Large intestine (tissue), 3 donors: ENCODE results near the gene TTLL5. TPM values are rescaled to one million over a fixed set of nuclear protein-coding genes. Genes with fewer than 3 reads are reported as not detected.

Experiments used
- DNase-seq, 2 donors: peaks; one replicate each; pipeline versions ENCODE4 v3.0.0 to v3.0.0-alpha.2; 2013
- H3K27ac ChIP-seq: one replicate; pipeline ENCODE4 v1.5.1; 2013; ENCODE audit warnings: low read length
- H3K27me3 ChIP-seq: 2 replicates; pipeline ENCODE4 v1.6.1; 2013; ENCODE audit warnings: low read length; ENCODE audit not compliant: control insufficient read depth, insufficient read depth
- H3K36me3 ChIP-seq: 2 replicates; pipeline ENCODE4 v1.6.1; 2013; ENCODE audit warnings: low read length; ENCODE audit not compliant: control insufficient read depth, insufficient read depth
- H3K4me1 ChIP-seq: one replicate; pipeline ENCODE4 v1.6.1; 2013; ENCODE audit warnings: low read length; ENCODE audit not compliant: control insufficient read depth, insufficient read depth
- H3K4me3 ChIP-seq: one replicate; pipeline ENCODE4 v1.5.1; 2013; ENCODE audit warnings: low read length
- H3K9me3 ChIP-seq: one replicate; pipeline ENCODE4 v1.6.1; 2013; ENCODE audit warnings: mild to moderate bottlenecking, low read depth, low read length, moderate library complexity; ENCODE audit not compliant: control insufficient read depth
- WGBS: methylation state at CpG from one replicate; pipeline ENCODE4 v1.1.5; 2013; ENCODE audit warnings: low lambda C conversion rate; ENCODE audit not compliant: insufficient coverage; 5-methylcytosine and 5-hydroxymethylcytosine counted together
- polyA plus RNA-seq: library from polyadenylated mRNA; unstranded; fragments of 120-200 nt; gene quantifications from one replicate; pipeline ENCODE4 v1.2.1, GENCODE V29; 2013

TTLL5 gene
- polyA plus RNA-seq, 1 donor = 15.2 TPM

DNA sequence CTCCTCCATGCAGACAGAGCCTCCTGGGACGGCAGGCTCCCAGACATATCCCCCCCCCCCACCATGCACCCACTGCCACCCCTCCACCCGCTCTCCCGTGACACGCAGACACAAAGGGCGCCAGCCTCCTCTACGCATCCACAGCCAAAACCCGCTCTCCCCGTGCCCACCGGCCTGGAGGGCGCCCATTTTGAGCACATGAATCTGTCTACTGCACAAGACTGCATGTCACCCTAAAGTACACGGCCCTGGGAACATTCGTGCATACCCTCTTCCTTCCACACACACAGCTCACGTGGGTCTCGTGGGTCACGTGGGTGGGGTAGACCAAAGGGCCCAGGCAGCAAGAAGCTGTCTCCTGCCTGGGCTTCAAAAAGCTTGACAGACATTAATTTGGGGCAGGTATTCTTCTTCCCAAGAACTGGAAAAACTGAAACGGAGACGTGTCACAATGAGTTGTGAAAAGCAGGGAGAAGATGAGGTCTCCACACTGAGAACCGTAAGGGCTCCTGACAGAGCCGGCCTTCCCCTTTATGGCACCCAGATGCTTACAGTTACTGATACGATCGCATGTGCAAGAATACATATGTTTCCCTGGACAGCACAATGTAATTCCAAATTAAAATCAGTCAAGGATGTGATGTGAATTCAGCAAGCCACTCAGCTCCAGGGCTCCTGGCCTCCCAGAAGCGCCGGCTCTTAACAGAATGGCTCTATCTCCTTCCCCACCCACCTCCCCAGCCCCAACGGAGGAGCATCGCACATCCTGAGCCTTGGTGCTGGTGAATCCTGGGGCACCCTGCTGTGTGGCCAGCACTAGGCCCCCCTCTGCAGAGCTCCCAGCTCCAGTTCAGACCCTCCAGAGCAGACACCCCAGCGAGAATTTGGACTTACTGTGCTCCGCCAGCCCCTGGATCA, 318.9 kb downstream of the TTLL5 start:
- no peaks in the 10 kb centered on the region for H3K36me3 ChIP-seq
- H3K4me1 ChIP-seq = peaks cover 23% of the 10 kb centered on the region
- no peak overlapping the region for H3K27ac ChIP-seq
- 68% methylated on average over 3 of the region's 27 CpGs for WGBS
- no peak for DNase-seq
- H3K4me3 ChIP-seq = peak overlapping the region; percentile 53
- no peaks in the 10 kb centered on the region for H3K27me3 ChIP-seq
- no peaks in the 10 kb centered on the region for H3K9me3 ChIP-seq

DNA sequence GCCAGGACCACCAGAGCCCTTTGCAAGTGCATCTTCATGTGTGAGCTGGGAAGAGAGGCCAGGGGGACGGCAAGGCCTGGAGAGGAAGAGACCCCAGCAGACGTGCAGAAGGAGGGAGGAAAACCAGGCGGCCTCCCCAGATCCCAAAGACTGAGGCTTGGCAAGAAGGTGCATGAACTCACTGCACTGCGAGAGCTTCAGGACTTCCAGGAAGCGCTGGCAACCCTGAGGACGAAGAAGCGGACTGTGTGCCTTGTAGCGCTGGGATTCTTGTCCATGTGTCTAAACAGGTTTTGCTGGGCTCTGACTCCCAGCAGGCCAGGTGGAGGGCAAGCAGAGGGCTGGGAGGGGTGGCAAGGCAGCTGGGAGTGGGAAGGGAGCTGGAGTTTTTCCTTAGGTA, 319.8 kb downstream of the TTLL5 start:
- Histone ChIP-seq H3K4me1 (peaks cover 26% of the 10 kb centered on the region), H3K4me3 (peak overlapping the region; percentile 53), H3K36me3 (no peaks in the 10 kb centered on the region), H3K27ac (peak overlapping the region; percentile 82), H3K9me3 (no peaks in the 10 kb centered on the region), H3K27me3 (no peaks in the 10 kb centered on the region)
- no CpG with 5 or more reads among the region's 8 CpGs for WGBS
- DNase-seq = no peak

DNA sequence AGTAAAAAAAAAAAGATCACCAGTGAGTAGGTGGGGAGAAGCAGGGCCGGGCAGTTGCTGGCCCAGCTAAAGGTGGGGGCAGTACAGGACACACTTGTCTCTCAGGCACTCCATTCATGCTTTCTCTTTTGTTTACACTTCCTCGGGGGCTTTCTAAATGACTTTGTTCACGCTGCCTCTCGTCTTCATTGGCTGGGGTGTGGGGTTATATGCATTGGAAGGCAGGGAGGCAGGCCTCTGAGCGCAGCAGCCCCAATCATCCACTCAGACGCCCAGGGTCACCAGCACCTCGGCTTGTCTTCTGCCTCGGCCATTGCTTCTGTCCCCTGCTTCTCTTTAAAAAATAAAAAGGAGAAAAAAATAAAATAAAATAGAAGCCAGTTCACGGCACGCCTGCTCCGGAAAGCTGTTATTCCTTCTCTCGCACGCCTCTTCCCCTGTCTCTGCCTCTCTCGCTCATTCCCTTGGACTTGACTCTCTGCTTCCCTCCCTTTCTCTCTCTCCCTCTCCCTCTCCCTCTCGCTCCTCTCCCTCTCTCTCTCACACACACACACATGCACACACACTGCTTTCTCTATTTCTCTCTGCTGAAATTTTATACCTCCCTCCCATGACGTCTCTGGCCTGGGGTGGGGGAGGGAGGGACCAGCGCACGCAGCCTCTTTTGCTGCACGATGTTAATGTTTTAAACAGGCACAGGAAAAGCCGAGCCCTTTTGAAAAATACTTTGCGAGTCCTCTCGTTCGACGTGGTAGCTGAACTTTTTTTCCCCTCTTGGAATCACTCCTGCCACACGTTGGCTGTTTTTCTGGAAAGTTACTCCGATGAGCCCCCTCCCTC, 320.6 kb downstream of the TTLL5 start, which contains the start of gene TGFB3:
Gene TGFB3 (minus strand): TSS at position 570 of the 840 bp plus-strand sequence. CDS start 1,102 bp downstream, outside the sequence.
- Histone ChIP-seq H3K4me3 (peak within 1 kb of the TSS; percentile 53), H3K27me3 (no peaks in the 10 kb centered on the region), H3K9me3 (no peaks in the 10 kb centered on the region), H3K36me3 (no peaks in the 10 kb centered on the region), H3K27ac (peak within 1 kb of the TSS; percentile 82), H3K4me1 (peaks cover 26% of the 10 kb centered on the region)
- 0% methylated on average over 6 of the region's 26 CpGs for WGBS
- peak; percentile 87 to 89 for DNase-seq

DNA sequence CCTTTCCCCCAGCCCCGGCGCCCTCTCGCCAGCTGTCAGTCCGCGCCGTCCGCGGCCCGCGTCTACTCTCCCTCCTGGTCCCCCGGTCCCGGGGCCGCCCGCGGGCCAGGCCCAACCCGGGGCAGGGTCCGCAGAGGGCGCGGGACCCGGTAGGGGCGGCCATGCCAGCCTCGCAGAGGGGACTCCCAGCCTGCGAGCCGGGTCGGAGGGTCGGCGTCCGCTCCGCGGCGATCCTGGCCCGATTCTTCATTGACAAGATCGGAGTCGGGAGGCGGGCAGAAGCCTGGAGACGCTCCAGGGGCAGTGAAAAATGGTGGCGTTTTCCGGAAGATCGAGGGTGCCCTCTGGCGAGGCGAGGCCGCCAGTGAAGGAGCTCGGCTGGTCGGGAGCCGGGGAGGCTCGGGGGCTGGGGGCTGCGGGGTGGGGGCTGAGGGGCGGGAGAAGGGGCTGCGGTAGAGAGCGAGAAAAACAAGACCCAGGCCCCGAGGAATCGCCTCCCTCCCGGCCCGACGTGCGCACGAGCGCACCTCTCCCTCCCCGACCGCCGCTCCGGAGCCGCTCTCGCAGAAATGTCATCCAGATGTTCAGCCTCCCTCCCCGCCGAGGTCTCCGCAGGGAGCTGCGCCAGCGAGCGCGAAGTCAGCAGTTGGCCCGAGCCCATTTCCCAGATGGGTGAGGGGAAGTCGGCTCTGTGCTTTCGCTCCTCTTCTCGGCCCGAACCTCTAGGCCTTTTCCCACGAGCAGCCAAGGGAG, 321.4 kb downstream of the TTLL5 start:
- H3K4me1 ChIP-seq = peaks cover 19% of the 10 kb centered on the region

DNA sequence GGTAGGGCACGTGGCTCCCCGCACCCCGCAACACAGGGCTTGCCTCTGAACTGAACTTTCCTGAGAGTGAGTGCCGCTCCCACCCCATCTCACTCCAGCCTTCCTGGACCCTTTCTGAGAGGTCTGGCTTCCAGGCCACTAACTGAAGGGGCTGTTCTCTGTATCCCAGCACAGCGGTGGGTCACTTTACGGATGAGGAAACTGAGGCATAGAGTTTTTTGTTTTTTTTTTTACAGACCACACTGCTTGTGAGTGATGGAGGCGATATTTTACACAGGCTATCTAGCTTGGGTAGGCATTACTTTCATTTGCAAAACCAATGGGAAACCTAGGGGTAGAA, 321.9 kb downstream of the TTLL5 start:
- DNase-seq = no peak
- H3K36me3 ChIP-seq = no peaks in the 10 kb centered on the region
- H3K27ac ChIP-seq = no peak overlapping the region
- WGBS = no CpG with 5 or more reads among the region's 7 CpGs
- peak overlapping the region; percentile 53 for H3K4me3 ChIP-seq
- peaks cover 18% of the 10 kb centered on the region for H3K4me1 ChIP-seq
- no peaks in the 10 kb centered on the region for H3K27me3 ChIP-seq
- H3K9me3 ChIP-seq = no peaks in the 10 kb centered on the region

More for the DNA sequence above, 321.4 kb downstream of the TTLL5 start:
- Histone ChIP-seq H3K36me3 (no peaks in the 10 kb centered on the region), H3K4me3 (peak overlapping the region; percentile 53), H3K9me3 (no peaks in the 10 kb centered on the region), H3K27me3 (no peaks in the 10 kb centered on the region), H3K27ac (peak overlapping the region; percentile 82)
- peak; percentile 64 to 85 for DNase-seq
- WGBS = no CpG with 5 or more reads among the region's 77 CpGs

DNA sequence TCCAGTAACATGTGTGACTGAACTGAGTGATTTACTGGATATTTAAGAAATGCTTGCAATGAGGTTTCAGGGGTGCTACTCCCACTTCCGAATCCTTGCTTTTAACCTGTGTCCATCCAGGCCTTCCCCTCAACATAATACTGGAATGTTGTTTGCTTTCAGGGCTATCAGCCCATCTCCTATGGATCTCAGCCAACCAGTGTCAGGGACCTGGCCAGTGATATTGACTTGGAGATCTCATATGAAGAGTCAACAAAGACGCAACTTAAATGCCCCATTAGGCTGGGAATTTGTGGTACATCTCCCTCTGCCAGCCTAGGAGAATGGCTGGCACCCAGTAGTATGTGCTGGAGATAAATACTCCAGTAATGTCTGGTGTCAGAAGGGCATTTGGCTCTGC, 323.6 kb downstream of the TTLL5 start:
- Histone ChIP-seq H3K4me1 (peaks cover 18% of the 10 kb centered on the region), H3K4me3 (no peak overlapping the region), H3K27me3 (no peaks in the 10 kb centered on the region), H3K9me3 (no peaks in the 10 kb centered on the region), H3K27ac (no peak overlapping the region), H3K36me3 (peaks cover 2% of the 10 kb centered on the region)
- no CpG with 5 or more reads among the region's 2 CpGs for WGBS
- DNase-seq = no peak

DNA sequence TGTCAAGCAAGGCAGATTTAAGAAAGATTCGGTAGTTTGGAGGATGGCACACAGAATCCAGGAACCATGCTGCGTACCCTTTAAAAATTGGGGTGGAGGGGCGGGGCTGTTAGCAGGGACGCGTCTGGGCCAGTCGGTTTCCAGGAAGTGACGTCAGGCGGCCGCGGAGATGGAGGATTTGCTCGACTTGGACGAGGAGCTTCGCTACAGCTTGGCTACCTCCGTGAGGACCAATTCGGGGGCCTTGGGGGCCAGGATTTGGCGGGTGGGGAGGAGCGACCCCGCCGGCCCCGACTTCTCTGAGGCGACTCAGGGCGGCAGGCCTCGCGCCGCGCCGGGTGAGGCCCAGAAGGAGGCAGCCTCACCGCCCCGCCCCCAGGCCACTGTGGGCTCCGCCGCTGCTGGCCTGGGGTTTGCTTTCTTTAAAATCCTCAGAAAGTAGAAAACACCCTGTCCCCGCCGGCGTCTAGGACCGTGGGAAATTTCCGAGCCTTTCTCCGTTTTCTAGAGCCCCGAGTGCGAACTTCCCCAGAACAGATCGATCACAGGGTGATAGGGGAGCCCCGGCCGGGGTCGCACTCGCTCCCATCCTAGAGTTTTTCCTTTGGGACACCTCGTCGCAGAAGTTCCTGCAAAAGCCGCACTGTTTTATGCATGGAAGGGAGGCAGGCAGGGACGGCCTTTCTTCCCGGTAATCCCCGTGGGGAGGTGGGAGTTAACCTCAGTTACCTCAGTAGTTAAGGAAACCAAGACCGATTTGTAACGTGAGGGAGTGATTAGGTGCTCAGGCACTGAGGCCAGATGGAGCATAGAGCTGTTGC, 324.8 kb downstream of the TTLL5 start, which contains the start of gene IFT43:
Gene IFT43 (plus strand): TSS at position 146 of the 821 bp plus-strand sequence. CDS start 24 bp downstream, at position 170.
- Histone ChIP-seq H3K9me3 (no peaks in the 10 kb centered on the region), H3K4me1 (peaks cover 18% of the 10 kb centered on the region), H3K4me3 (peak within 1 kb of the TSS; percentile 86), H3K36me3 (peaks cover 14% of the 10 kb centered on the region), H3K27ac (peak within 1 kb of the TSS; percentile 74), H3K27me3 (no peaks in the 10 kb centered on the region)
- peak; percentile 83 to 90 for DNase-seq
- no CpG with 5 or more reads among the region's 52 CpGs for WGBS

DNA sequence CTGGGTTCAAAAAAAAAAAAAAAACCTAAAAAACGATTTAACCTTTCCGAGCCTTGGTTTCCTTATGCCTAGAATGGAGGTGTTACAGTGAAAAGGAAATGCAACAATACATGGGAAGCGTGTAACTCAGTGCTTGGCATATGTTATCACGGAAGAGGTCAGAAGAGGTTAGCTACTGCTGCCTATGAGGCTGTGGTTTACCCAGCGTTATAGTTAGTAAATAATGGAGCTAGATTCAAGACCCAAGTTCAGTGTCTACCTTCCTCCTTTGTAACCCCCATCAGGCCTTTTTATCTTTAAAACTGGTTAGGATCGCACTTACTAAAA, 325.4 kb downstream of the TTLL5 start:
- Histone ChIP-seq H3K36me3 (peaks cover 16% of the 10 kb centered on the region), H3K27ac (peak overlapping the region; percentile 74), H3K27me3 (no peaks in the 10 kb centered on the region), H3K4me1 (peaks cover 12% of the 10 kb centered on the region), H3K4me3 (peak overlapping the region; percentile 86), H3K9me3 (no peaks in the 10 kb centered on the region)
- DNase-seq = no peak
- no CpG with 5 or more reads among the region's 6 CpGs for WGBS

DNA sequence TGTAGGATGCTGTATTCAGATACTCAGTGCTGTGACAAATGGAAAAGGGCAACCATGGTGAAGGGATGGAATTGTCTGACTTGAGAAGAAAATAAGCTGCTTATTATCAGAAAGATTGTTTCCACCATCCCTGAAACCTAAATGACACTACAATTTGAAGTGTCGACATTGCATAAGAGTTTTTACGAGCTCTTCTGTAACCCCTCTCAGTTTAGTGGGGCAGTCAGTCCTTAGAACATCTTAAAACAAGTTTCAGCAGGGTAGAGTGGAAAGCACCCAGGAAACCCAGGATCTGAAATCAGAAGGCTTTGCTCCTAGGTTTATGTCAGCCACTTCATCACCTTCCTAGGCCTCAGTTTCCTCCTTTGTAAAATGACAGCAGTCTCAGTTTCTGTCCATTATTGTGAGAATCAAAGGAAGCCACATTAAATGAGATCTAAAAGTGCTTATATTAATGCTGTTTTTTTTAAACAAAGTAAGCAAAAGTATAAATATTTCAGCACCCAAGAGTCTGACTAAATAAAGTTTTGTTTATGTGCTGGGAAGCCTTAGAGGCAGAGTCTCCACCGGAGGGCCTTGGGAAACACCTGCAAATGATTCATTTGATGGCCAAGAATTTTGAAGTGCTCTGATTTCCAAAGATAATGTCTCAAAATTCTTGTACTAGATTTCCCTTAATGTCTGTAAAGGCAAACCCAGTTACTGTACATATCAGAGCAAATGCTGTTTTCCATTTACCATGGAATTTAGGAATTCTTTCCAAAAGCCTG, 326.3 kb downstream of the TTLL5 start:
- Histone ChIP-seq H3K27me3 (no peaks in the 10 kb centered on the region), H3K4me1 (peaks cover 9% of the 10 kb centered on the region), H3K36me3 (peaks cover 25% of the 10 kb centered on the region), H3K9me3 (no peaks in the 10 kb centered on the region), H3K27ac (no peak overlapping the region), H3K4me3 (no peak overlapping the region)
- no peak for DNase-seq
- no CpG with 5 or more reads among the region's 3 CpGs for WGBS
